Large intestine (tissue), 12 donors: ENCODE data around the gene ARHGAP22. TPM values are rescaled to one million over a fixed set of nuclear protein-coding genes. Genes with fewer than 3 reads are reported as not detected.
"Not testable (repeated sequence)": the region's sequence is repeated elsewhere in the genome, so short reads cannot be mapped to it uniquely, and the experiment has no call there.

Source experiments
- DNase-seq, 2 donors: peaks; one replicate each; pipeline versions ENCODE4 v3.0.0 to v3.0.0-alpha.2; 2013
- H3K27ac ChIP-seq: one replicate; pipeline ENCODE4 v1.5.1; 2013; ENCODE audit warnings: low read length
- H3K27me3 ChIP-seq: 2 replicates; pipeline ENCODE4 v1.6.1; 2013; ENCODE audit warnings: low read length; ENCODE audit not compliant: control insufficient read depth, insufficient read depth
- H3K36me3 ChIP-seq: 2 replicates; pipeline ENCODE4 v1.6.1; 2013; ENCODE audit warnings: low read length; ENCODE audit not compliant: control insufficient read depth, insufficient read depth
- H3K4me1 ChIP-seq: one replicate; pipeline ENCODE4 v1.6.1; 2013; ENCODE audit warnings: low read length; ENCODE audit not compliant: control insufficient read depth, insufficient read depth
- H3K4me3 ChIP-seq: one replicate; pipeline ENCODE4 v1.5.1; 2013; ENCODE audit warnings: low read length
- H3K9me3 ChIP-seq: one replicate; pipeline ENCODE4 v1.6.1; 2013; ENCODE audit warnings: mild to moderate bottlenecking, low read depth, low read length, moderate library complexity; ENCODE audit not compliant: control insufficient read depth
- WGBS: methylation state at CpG from one replicate; pipeline ENCODE4 v1.1.5; 2013; ENCODE audit warnings: low lambda C conversion rate; ENCODE audit not compliant: insufficient coverage; 5-methylcytosine and 5-hydroxymethylcytosine counted together
- long read RNA-seq, 11 donors: transcript quantifications; one replicate each; lab custom pipeline, GENCODE V29; 2026
- polyA plus RNA-seq: library from polyadenylated mRNA; unstranded; fragments of 120-200 nt; gene quantifications from one replicate; pipeline ENCODE4 v1.2.1, GENCODE V29; 2013

Gene ARHGAP22
- polyA plus RNA-seq = 2.7 TPM
- long read RNA-seq, donor 1 = 0 reads
- long read RNA-seq, donor 2, partial matches to known transcripts = 0 of 1 reads
- long read RNA-seq, donor 2, other reads (novel, unspliced or antisense) = 0 of 1 reads
- long read RNA-seq, donor 3 = 0 reads
- long read RNA-seq, donor 4 = 0 reads
- long read RNA-seq, donor 5 = 0 reads
- long read RNA-seq, donor 6, partial matches to known transcripts = 39 of 39 reads
- long read RNA-seq, donor 6, other reads (novel, unspliced or antisense) = 0 of 39 reads
- long read RNA-seq, donor 7 = 0 reads
- long read RNA-seq, donor 8, partial matches to known transcripts = 0 of 2 reads
- long read RNA-seq, donor 8, other reads (novel, unspliced or antisense) = 0 of 2 reads
- long read RNA-seq, donor 9, partial matches to known transcripts = 0 of 1 reads
- long read RNA-seq, donor 9, other reads (novel, unspliced or antisense) = 0 of 1 reads
- long read RNA-seq, donor 10 = 0 reads
- long read RNA-seq, donor 11 = 0 reads

- no peaks in the 10 kb centered on the region for H3K9me3 ChIP-seq
- WGBS = no CpG with 5 or more reads among the region's 30 CpGs
- peak within 1 kb of the TSS; percentile 18 for H3K4me3 ChIP-seq
These were observed at the start of gene ARHGAP22 for GRCh38 chr10:48604991-48605508. ARHGAP22 (minus strand) TSS chr10:48605073; CDS start chr10:48604796, 277 bp downstream.

GRCh38 chr10:48653944-48654698 lies 49.2 kb upstream of the ARHGAP22 start:
- H3K27ac ChIP-seq = no peak overlapping the region
- 100% methylated on average over 2 of the region's 4 CpGs for WGBS
- H3K4me3 ChIP-seq = no peak overlapping the region
- DNase-seq = no peak
- peaks cover 4% of the 10 kb centered on the region for H3K9me3 ChIP-seq
- peaks cover 11% of the 10 kb centered on the region for H3K4me1 ChIP-seq
- H3K27me3 ChIP-seq = peaks cover 39% of the 10 kb centered on the region
- H3K36me3 ChIP-seq = no peaks in the 10 kb centered on the region

More at GRCh38 chr10:48604991-48605508, at the start of gene ARHGAP22:
- DNase-seq = no peak
- no peaks in the 10 kb centered on the region for H3K36me3 ChIP-seq
- no peak within 1 kb of the TSS for H3K27ac ChIP-seq
- peaks cover 5% of the 10 kb centered on the region for H3K4me1 ChIP-seq
- peaks cover 48% of the 10 kb centered on the region for H3K27me3 ChIP-seq

GRCh38 chr10:48653347-48653746 lies 48.5 kb upstream of the ARHGAP22 start:
- peaks cover 11% of the 10 kb centered on the region for H3K4me1 ChIP-seq
- WGBS = no CpG with 5 or more reads among the region's 5 CpGs
- DNase-seq = no peak
- peaks cover 4% of the 10 kb centered on the region for H3K9me3 ChIP-seq
- H3K27ac ChIP-seq = no peak overlapping the region
- H3K27me3 ChIP-seq = peaks cover 38% of the 10 kb centered on the region
- H3K4me3 ChIP-seq = no peak overlapping the region
- no peaks in the 10 kb centered on the region for H3K36me3 ChIP-seq

- DNase-seq = no peak
- no CpG with 5 or more reads among the region's 4 CpGs for WGBS
These were observed 47.5 kb upstream of the ARHGAP22 start for GRCh38 chr10:48652344-48652743.

GRCh38 chr10:48651839-48652238 lies 47.0 kb upstream of the ARHGAP22 start:
- H3K27ac ChIP-seq = no peak overlapping the region
- peaks cover 11% of the 10 kb centered on the region for H3K4me1 ChIP-seq
- DNase-seq = no peak
- H3K27me3 ChIP-seq = peaks cover 28% of the 10 kb centered on the region
- no CpG with 5 or more reads among the region's 4 CpGs for WGBS
- peaks cover 4% of the 10 kb centered on the region for H3K9me3 ChIP-seq
- no peak overlapping the region for H3K4me3 ChIP-seq
- H3K36me3 ChIP-seq = no peaks in the 10 kb centered on the region

More at GRCh38 chr10:48652344-48652743, 47.5 kb upstream of the ARHGAP22 start:
- Histone ChIP-seq H3K9me3 (peaks cover 4% of the 10 kb centered on the region), H3K4me1 (peaks cover 11% of the 10 kb centered on the region), H3K36me3 (no peaks in the 10 kb centered on the region), H3K27me3 (peaks cover 33% of the 10 kb centered on the region), H3K4me3 (no peak overlapping the region), H3K27ac (no peak overlapping the region)

- no peak for DNase-seq
- WGBS = no CpG with 5 or more reads among the region's 2 CpGs
- peaks cover 4% of the 10 kb centered on the region for H3K9me3 ChIP-seq
These were observed 46.4 kb upstream of the ARHGAP22 start for GRCh38 chr10:48651293-48651692.

GRCh38 chr10:48649349-48649944 lies 44.6 kb upstream of the ARHGAP22 start:
- WGBS = 80% methylated on average over 1 of the region's 7 CpGs
- Histone ChIP-seq H3K9me3 (no peaks in the 10 kb centered on the region), H3K27me3 (peaks cover 15% of the 10 kb centered on the region), H3K4me3 (no peak overlapping the region), H3K36me3 (no peaks in the 10 kb centered on the region), H3K4me1 (no peaks in the 10 kb centered on the region), H3K27ac (no peak overlapping the region)
- DNase-seq = no peak

More at GRCh38 chr10:48651293-48651692, 46.4 kb upstream of the ARHGAP22 start:
- Histone ChIP-seq H3K36me3 (no peaks in the 10 kb centered on the region), H3K27me3 (peaks cover 26% of the 10 kb centered on the region), H3K4me3 (no peak overlapping the region), H3K4me1 (peaks cover 6% of the 10 kb centered on the region), H3K27ac (no peak overlapping the region)

GRCh38 chr10:48648172-48648942 lies 43.5 kb upstream of the ARHGAP22 start:
- no peak for DNase-seq
- Histone ChIP-seq H3K4me1 (no peaks in the 10 kb centered on the region), H3K9me3 (no peaks in the 10 kb centered on the region), H3K4me3 (no peak overlapping the region), H3K36me3 (no peaks in the 10 kb centered on the region), H3K27ac (no peak overlapping the region), H3K27me3 (peaks cover 9% of the 10 kb centered on the region)
- WGBS = no CpG with 5 or more reads among the region's 12 CpGs

GRCh38 chr10:48647073-48647472 lies 42.2 kb upstream of the ARHGAP22 start:
- not testable (repeated sequence) for DNase-seq, H3K27ac ChIP-seq, H3K27me3 ChIP-seq, H3K4me1 ChIP-seq, H3K4me3 ChIP-seq, H3K36me3 ChIP-seq, H3K9me3 ChIP-seq
- no CpG with 5 or more reads among the region's 7 CpGs for WGBS
